A549 (cell line): Measurements from ENCODE around the gene NLGN2. TPM values are rescaled to one million over a fixed set of nuclear protein-coding genes. Genes with fewer than 3 reads are reported as not detected.

Experiments
- ATAC-seq, 2 experiments: fragments of 200-7000 bp in 1 of 2; fragments of >200 bp in 1 of 2; cut with Nextera tagmentation in 1 of 2; cut with Tn5 transposase in 1 of 2; 3 replicates each; pipeline versions ENCODE4 v1.8.0 to v1.9.1; 2018 to 2020; ENCODE audit warnings: mild to moderate bottlenecking in 1 of 2, moderate library complexity in 1 of 2
- CTCF ChIA-PET: fragments of 300-600 bp; sonication (Branson Sonifier 250); formaldehyde crosslinking; extraction: SDS; loops from one replicate; lab custom pipeline; 2021; ENCODE audit warnings: antibody characterized with exemption, inconsistent platforms; lab: Yijun Ruan, JAX
- POLR2A ChIA-PET: fragments of 350-600 bp; formaldehyde crosslinking; extraction: SDS; loops from one replicate; lab custom pipeline; 2021; ENCODE audit warnings: antibody characterized with exemption, inconsistent platforms; lab: Yijun Ruan, JAX
- DNase-seq, 2 experiments: peaks; one replicate each; pipeline versions ENCODE4 v3.0.0 to v3.0.0-alpha.2; 2011 to 2016; ENCODE audit warnings: low read depth in 1 of 2, low spot score in 1 of 2
- FAIRE-seq: peaks from 2 replicates; lab custom pipeline; 2011; peaks lifted over from hg19 to GRCh38; lab: Jason Lieb, UNC
- H3K27ac ChIP-seq, 2 experiments: fragments of >200 bp; sonication (Bioruptor Twin); formaldehyde crosslinking; 3 replicates each; pipeline ENCODE4 v1.5.1; 2016 to 2017
- H3K4me1 ChIP-seq: fragments of >200 bp; sonication (Bioruptor Twin); formaldehyde crosslinking; 3 replicates; pipeline ENCODE4 v1.6.1; 2016
- H3K4me2 ChIP-seq: fragments of >200 bp; sonication (Bioruptor Twin); formaldehyde crosslinking; 3 replicates; pipeline ENCODE4 v1.6.1; 2016
- H3K4me3 ChIP-seq: fragments of >200 bp; sonication (Bioruptor Twin); formaldehyde crosslinking; 3 replicates; pipeline ENCODE4 v1.5.1; 2016
- H3K9me3 ChIP-seq: fragments of >200 bp; sonication (Bioruptor Twin); formaldehyde crosslinking; 3 replicates; pipeline ENCODE4 v1.6.1; 2016
- CEBPB ChIP-seq, 2 experiments: fragments of >200 bp in 1 of 2; sonication (Bioruptor Twin) in 1 of 2; formaldehyde crosslinking in 1 of 2; IDR thresholded peaks; 2 replicates each; pipeline ENCODE4 v1.6.1; 2012 to 2016
- CHD4 ChIP-seq: fragments of 200-600 bp; sonication (generic); IDR thresholded peaks from 2 replicates; pipeline ENCODE4 v1.6.1; 2016; ENCODE audit warnings: antibody characterized with exemption, mild to moderate bottlenecking, borderline replicate concordance
- EHF ChIP-seq: fragments of 250-450 bp; sonication (Bioruptor Pico); IDR thresholded peaks from 2 replicates; pipeline ENCODE4 v1.5.0; 2020; ENCODE audit warnings: mild to moderate bottlenecking
- ESRRA ChIP-seq: fragments of 150-350 bp; IDR thresholded peaks from 2 replicates; pipeline ENCODE4 v1.6.1; 2014; ENCODE audit warnings: mild to moderate bottlenecking, low read length, borderline replicate concordance
- FOSL2 ChIP-seq, 2 experiments: fragments of 450-650 bp in 1 of 2; fragments of >200 bp in 1 of 2; sonication (Bioruptor Twin) in 1 of 2; formaldehyde crosslinking; IDR thresholded peaks; 2 replicates each; pipeline versions ENCODE4 v1.5.0 to v1.6.1; 2016 to 2020; ENCODE audit warnings: mild to moderate bottlenecking in 1 of 2, moderate library complexity in 1 of 2
- FOXS1 ChIP-seq: fragments of 250-450 bp; sonication (Bioruptor Pico); IDR thresholded peaks from 2 replicates; pipeline ENCODE4 v1.5.0; 2020; ENCODE audit warnings: mild to moderate bottlenecking, moderate library complexity
- HDAC2 ChIP-seq: fragments of 200-600 bp; sonication (generic); IDR thresholded peaks from 2 replicates; pipeline ENCODE4 v1.6.1; 2016
- HEYL ChIP-seq: fragments of 250-450 bp; sonication (Bioruptor Pico); IDR thresholded peaks from 2 replicates; pipeline ENCODE4 v1.8.0; 2021; ENCODE audit warnings: mild to moderate bottlenecking, moderate library complexity
- HOXB5 ChIP-seq: fragments of 250-450 bp; sonication (Bioruptor Pico); IDR thresholded peaks from 2 replicates; pipeline ENCODE4 v1.5.0; 2020; ENCODE audit warnings: mild to moderate bottlenecking, moderate library complexity
- MAFK ChIP-seq: fragments of 450-650 bp; IDR thresholded peaks from 2 replicates; pipeline ENCODE4 v1.6.1; 2014; ENCODE audit not compliant: partially characterized antibody
- MAZ ChIP-seq: fragments of 150-350 bp; IDR thresholded peaks from 2 replicates; pipeline ENCODE4 v1.6.1; 2014; ENCODE audit warnings: antibody characterized with exemption, low read depth, low read length, borderline replicate concordance
- NFE2L2 ChIP-seq: fragments of 150-350 bp; conservative IDR thresholded peaks from 2 replicates; pipeline ENCODE4 v1.6.1; 2014; ENCODE audit warnings: low read length
- NPAS2 ChIP-seq: fragments of 250-450 bp; sonication (Bioruptor Pico); IDR thresholded peaks from 2 replicates; pipeline ENCODE4 v1.8.0; 2022; ENCODE audit warnings: mild to moderate bottlenecking, moderate library complexity, borderline replicate concordance
- NR3C1 ChIP-seq: fragments of >200 bp; sonication (Bioruptor Twin); formaldehyde crosslinking; IDR thresholded peaks from 3 replicates; pipeline ENCODE4 v1.6.1; 2017
- POLR2AphosphoS2 ChIP-seq: conservative IDR thresholded peaks from 2 replicates; pipeline ENCODE4 v1.6.1; 2012; ENCODE audit warnings: low read length, improper control_type of control experiment, inconsistent platforms
- RCOR1 ChIP-seq: fragments of 150-350 bp; IDR thresholded peaks from 2 replicates; pipeline ENCODE4 v1.6.1; 2014; ENCODE audit warnings: antibody characterized with exemption, low read length, low read depth
- RFX5 ChIP-seq: fragments of 450-650 bp; IDR thresholded peaks from 2 replicates; pipeline ENCODE4 v1.7.1; 2014; ENCODE audit warnings: antibody characterized with exemption, mild to moderate bottlenecking, moderate library complexity
- SREBF2 ChIP-seq: fragments of 450-650 bp; IDR thresholded peaks from 2 replicates; pipeline ENCODE4 v1.6.1; 2014; ENCODE audit warnings: mild to moderate bottlenecking, moderate library complexity
- TFCP2L1 ChIP-seq: fragments of 250-450 bp; sonication (Bioruptor Pico); IDR thresholded peaks from 2 replicates; pipeline ENCODE4 v1.5.0; 2021; ENCODE audit warnings: mild to moderate bottlenecking
- ZSCAN20 ChIP-seq: fragments of 250-450 bp; sonication (Bioruptor Pico); IDR thresholded peaks from 2 replicates; pipeline ENCODE4 v1.8.0; 2022; ENCODE audit warnings: mild to moderate bottlenecking, moderate library complexity
- WGBS: methylation state at CpG from one replicate; pipeline ENCODE4 v1.1.6; 2017; ENCODE audit errors: missing lambda C conversion rate; 5-methylcytosine and 5-hydroxymethylcytosine counted together
- polyA plus RNA-seq, 4 experiments: library from polyadenylated mRNA; depleted of rRNA in 3 of 4; stranded (reverse); fragments of >200 nt; fragmentation: RNase III in 1 of 4; extraction: RNeasy Plus Mini Kit Qiagen cat#74134 plus additional on column Dnase treatment in 1 of 4; gene quantifications; 2 replicates in 3 of 4; 3 replicates in 1 of 4; pipeline ENCODE4 v1.2.3, GENCODE V29; 2011 to 2017
- TF ChIP-seq, protein P1 (sequence below): fragments of >200 bp; sonication (Bioruptor Twin); formaldehyde crosslinking; IDR thresholded peaks from 2 replicates; pipeline ENCODE4 v1.6.1; 2016
- TF ChIP-seq, protein P2 (sequence below): fragments of 250-450 bp; sonication (Bioruptor Pico); IDR thresholded peaks from 2 replicates; pipeline ENCODE4 v1.5.0; 2021; ENCODE audit warnings: mild to moderate bottlenecking, moderate library complexity, borderline replicate concordance
- TF ChIP-seq, protein P3 (sequence below): IDR thresholded peaks from 2 replicates; pipeline ENCODE4 v1.6.1; 2012
- TF ChIP-seq, protein P4 (sequence below): fragments of 450-650 bp; IDR thresholded peaks from 2 replicates; pipeline ENCODE4 v1.6.1; 2014; ENCODE audit warnings: antibody characterized with exemption
- TF ChIP-seq, protein P5 (sequence below): IDR thresholded peaks from 2 replicates; pipeline ENCODE4 v1.6.1; 2012; ENCODE audit warnings: low read depth, borderline replicate concordance
- TF ChIP-seq, protein P6 (sequence below): fragments of 150-350 bp; IDR thresholded peaks from 2 replicates; pipeline ENCODE4 v1.6.1; 2014; ENCODE audit warnings: low read depth, mild to moderate bottlenecking, low read length
- TF ChIP-seq, protein P7 (sequence below): fragments of >200 bp; sonication (Bioruptor Twin); formaldehyde crosslinking; IDR thresholded peaks from 3 replicates; pipeline ENCODE4 v1.5.1; 2016

Gene NLGN2
- polyA plus RNA-seq, 2 of the 4 experiments (the other 2 are of a cell fraction): 4.1 to 27.5 TPM

DNA sequence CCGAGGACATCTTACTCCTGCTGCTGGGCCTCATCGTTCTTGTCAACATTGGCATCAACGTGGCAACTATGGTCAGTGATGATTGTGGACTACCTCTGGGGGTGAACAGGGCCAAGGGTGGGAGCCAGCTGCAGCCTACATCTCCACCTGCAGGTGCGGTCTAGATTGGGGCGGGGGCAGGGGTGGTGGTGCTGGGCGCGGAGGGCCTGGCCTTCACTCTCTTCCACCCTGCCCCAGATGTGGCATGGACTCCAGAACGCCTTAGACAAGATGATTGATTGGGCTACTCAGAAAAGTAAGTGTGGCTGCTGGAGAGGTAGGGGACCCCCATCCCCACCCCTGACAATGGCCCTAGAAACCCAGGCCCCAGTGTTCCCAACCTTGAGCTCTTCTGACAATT, 18.1 kb downstream of the NLGN2 start:
- POLR2A ChIA-PET: interaction anchor here (1.1 to 1.9 kb wide), 2 partner anchors 10 to 22 kb away, joined by 4 to 9 read pairs; partner anchors contain the start of genes TMEM102 and TMEM256
- no peak for ATAC-seq

DNA sequence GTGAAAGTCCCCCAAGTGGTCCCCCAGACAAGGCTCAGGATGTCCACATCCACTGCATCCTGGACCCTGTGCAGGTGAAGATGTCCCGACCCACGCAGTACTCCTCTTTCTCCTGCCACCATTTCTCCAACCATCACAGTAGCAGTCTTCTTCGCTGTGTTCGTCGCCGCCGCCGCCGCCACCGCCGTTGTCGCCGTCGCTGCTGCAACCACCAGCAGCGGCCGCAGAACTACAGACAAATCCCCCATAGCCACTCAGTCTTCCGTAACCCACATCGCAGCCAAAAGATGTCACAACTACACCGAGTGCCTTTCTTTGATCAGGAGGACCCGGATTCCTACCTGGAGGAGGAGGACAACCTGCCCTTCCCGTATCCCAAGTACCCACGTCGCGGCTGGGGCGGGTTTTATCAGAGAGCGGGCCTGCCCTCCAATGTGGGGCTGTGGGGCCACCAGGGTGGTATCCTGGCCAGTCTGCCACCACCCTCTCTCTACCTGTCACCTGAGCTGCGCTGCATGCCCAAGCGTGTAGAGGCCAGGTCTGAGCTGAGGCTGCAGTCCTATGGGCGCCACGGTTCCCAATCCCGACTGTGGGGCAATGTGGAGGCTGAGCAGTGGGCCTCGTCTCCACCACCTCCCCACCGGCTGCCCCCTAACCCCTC, 18.7 kb downstream of the NLGN2 start:
- no peak overlapping the region for H3K4me2 ChIP-seq
- no peak overlapping the region for H3K4me3 ChIP-seq
- POLR2A ChIA-PET: interaction anchor here (1.9 kb wide), 1 partner anchor 9 kb away, joined by 9 read pairs; the partner anchor contains the start of gene TMEM102
- H3K4me1 ChIP-seq: no peaks in the 10 kb centered on the region
- no peak overlapping the region for H3K27ac ChIP-seq
- FAIRE-seq (no peak), DNase-seq (no peak), ATAC-seq (no peak)
- H3K9me3 ChIP-seq: no peaks in the 10 kb centered on the region
- 83% methylated on average over 27 of the region's 33 CpGs for WGBS
- CTCF ChIA-PET: interaction anchor here (0.8 to 5.7 kb wide), 4 partner anchors 10 to 135 kb away, joined by 3 to 50 read pairs (median 8); partner anchors contain the start of genes TMEM102 and TMEM95
- TF ChIP-seq FOXS1 (CRISPR knock-in tag) (no peak), SREBF2 (no peak), TFCP2L1 (CRISPR knock-in tag) (no peak), HEYL (no peak), NFE2L2 (no peak), RCOR1 (no peak), FOSL2 (IDR thresholded peaks at IDR 0.05) (no peak), FOSL2 (CRISPR knock-in tag; IDR thresholded peaks at IDR 0.05) (no peak), NPAS2 (no peak)
- TF ChIP-seq, protein P1, sequence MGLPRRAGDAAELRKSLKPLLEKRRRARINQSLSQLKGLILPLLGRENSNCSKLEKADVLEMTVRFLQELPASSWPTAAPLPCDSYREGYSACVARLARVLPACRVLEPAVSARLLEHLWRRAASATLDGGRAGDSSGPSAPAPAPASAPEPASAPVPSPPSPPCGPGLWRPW: no peak
- TF ChIP-seq, protein P2, sequence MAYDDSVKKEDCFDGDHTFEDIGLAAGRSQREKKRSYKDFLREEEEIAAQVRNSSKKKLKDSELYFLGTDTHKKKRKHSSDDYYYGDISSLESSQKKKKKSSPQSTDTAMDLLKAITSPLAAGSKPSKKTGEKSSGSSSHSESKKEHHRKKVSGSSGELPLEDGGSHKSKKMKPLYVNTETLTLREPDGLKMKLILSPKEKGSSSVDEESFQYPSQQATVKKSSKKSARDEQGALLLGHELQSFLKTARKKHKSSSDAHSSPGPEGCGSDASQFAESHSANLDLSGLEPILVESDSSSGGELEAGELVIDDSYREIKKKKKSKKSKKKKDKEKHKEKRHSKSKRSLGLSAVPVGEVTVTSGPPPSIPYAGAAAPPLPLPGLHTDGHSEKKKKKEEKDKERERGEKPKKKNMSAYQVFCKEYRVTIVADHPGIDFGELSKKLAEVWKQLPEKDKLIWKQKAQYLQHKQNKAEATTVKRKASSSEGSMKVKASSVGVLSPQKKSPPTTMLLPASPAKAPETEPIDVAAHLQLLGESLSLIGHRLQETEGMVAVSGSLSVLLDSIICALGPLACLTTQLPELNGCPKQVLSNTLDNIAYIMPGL (CRISPR knock-in tag): no peak
- TF ChIP-seq, protein P3, sequence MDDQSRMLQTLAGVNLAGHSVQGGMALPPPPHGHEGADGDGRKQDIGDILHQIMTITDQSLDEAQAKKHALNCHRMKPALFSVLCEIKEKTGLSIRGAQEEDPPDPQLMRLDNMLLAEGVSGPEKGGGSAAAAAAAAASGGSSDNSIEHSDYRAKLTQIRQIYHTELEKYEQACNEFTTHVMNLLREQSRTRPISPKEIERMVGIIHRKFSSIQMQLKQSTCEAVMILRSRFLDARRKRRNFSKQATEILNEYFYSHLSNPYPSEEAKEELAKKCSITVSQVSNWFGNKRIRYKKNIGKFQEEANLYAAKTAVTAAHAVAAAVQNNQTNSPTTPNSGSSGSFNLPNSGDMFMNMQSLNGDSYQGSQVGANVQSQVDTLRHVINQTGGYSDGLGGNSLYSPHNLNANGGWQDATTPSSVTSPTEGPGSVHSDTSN: no peak

More for the DNA sequence above, 18.1 kb downstream of the NLGN2 start:
- Histone ChIP-seq H3K4me3 (no peak overlapping the region), H3K4me1 (no peaks in the 10 kb centered on the region), H3K9me3 (no peaks in the 10 kb centered on the region), H3K27ac (no peak overlapping the region), H3K4me2 (no peak overlapping the region)
- no peak for DNase-seq
- CTCF ChIA-PET: interaction anchor here (0.5 to 5.7 kb wide), 5 partner anchors 10 to 135 kb away, joined by 3 to 50 read pairs (median 5); partner anchors contain the start of genes TMEM102 and TMEM95
- 74% methylated on average over 8 of the region's 8 CpGs for WGBS
- TF ChIP-seq, protein P4, sequence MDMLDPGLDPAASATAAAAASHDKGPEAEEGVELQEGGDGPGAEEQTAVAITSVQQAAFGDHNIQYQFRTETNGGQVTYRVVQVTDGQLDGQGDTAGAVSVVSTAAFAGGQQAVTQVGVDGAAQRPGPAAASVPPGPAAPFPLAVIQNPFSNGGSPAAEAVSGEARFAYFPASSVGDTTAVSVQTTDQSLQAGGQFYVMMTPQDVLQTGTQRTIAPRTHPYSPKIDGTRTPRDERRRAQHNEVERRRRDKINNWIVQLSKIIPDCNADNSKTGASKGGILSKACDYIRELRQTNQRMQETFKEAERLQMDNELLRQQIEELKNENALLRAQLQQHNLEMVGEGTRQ: no peak
- no peak for TF ChIP-seq HDAC2
- TF ChIP-seq NPAS2: no peak
- TF ChIP-seq ESRRA: no peak
- no peak for TF ChIP-seq CEBPB (IDR thresholded peaks at IDR 0.05)
- no peak for TF ChIP-seq POLR2AphosphoS2
- no peak for TF ChIP-seq RFX5
- TF ChIP-seq, protein P5, sequence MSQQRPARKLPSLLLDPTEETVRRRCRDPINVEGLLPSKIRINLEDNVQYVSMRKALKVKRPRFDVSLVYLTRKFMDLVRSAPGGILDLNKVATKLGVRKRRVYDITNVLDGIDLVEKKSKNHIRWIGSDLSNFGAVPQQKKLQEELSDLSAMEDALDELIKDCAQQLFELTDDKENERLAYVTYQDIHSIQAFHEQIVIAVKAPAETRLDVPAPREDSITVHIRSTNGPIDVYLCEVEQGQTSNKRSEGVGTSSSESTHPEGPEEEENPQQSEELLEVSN: no peak
- TF ChIP-seq MAZ: no peak
- TF ChIP-seq, protein P6, sequence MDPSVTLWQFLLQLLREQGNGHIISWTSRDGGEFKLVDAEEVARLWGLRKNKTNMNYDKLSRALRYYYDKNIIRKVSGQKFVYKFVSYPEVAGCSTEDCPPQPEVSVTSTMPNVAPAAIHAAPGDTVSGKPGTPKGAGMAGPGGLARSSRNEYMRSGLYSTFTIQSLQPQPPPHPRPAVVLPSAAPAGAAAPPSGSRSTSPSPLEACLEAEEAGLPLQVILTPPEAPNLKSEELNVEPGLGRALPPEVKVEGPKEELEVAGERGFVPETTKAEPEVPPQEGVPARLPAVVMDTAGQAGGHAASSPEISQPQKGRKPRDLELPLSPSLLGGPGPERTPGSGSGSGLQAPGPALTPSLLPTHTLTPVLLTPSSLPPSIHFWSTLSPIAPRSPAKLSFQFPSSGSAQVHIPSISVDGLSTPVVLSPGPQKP: no peak
- TF ChIP-seq, protein P2 (CRISPR knock-in tag): no peak
- TF ChIP-seq, protein P7, sequence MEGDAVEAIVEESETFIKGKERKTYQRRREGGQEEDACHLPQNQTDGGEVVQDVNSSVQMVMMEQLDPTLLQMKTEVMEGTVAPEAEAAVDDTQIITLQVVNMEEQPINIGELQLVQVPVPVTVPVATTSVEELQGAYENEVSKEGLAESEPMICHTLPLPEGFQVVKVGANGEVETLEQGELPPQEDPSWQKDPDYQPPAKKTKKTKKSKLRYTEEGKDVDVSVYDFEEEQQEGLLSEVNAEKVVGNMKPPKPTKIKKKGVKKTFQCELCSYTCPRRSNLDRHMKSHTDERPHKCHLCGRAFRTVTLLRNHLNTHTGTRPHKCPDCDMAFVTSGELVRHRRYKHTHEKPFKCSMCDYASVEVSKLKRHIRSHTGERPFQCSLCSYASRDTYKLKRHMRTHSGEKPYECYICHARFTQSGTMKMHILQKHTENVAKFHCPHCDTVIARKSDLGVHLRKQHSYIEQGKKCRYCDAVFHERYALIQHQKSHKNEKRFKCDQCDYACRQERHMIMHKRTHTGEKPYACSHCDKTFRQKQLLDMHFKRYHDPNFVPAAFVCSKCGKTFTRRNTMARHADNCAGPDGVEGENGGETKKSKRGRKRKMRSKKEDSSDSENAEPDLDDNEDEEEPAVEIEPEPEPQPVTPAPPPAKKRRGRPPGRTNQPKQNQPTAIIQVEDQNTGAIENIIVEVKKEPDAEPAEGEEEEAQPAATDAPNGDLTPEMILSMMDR: no peak
- TF ChIP-seq ZSCAN20 (CRISPR knock-in tag): no peak
- no peak for TF ChIP-seq MAFK
- TF ChIP-seq NR3C1: no peak
- TF ChIP-seq CHD4: no peak
- no peak for TF ChIP-seq HOXB5
- TF ChIP-seq EHF: no peak
- no peak for FAIRE-seq
